Medulla oblongata (tissue), 1 donor: ENCODE data around the gene SLC16A10.
"Not testable (repeated sequence)": the region's sequence is repeated elsewhere in the genome, so short reads cannot be mapped to it uniquely, and the experiment has no call there.

Source experiments
- DNase-seq: peaks from one replicate; pipeline ENCODE4 v3.0.0-alpha.2; 2015; ENCODE audit errors: extremely low spot score

The SLC16A10 gene

DNA sequence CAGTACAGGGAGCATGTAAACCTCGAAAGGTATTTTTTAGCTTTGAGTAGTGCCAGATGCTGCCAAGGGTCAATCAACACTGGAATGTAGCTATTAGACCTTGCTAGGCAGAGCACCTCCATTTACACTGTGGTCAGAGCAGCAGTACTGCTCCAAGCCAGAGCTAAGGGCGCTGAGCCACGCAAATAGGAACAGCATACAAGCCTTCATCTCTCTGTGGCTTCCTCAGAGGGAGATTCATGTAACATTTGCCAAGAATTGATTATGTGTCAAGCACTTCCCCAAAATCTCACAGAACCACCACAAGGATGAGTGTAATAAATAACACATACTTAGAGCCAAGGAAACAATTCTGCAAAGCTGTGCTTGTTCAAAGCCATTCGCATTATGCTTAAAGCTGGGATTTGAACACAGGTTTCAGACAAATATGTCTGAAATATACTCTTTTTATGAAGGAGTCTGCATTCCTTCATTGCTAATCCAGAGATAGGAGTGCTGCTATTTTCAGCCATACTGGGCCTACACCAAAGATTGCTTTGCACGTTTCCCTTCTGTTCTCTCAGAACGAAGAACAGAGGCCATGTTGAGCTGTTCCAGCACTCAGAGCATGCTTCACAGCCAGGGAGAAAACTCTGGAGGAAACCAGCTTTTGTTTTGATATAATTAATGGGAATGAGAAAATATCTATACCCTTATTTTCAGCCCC lies 97.7 kb downstream of the SLC16A10 start:
- DNase-seq = no peak

DNA sequence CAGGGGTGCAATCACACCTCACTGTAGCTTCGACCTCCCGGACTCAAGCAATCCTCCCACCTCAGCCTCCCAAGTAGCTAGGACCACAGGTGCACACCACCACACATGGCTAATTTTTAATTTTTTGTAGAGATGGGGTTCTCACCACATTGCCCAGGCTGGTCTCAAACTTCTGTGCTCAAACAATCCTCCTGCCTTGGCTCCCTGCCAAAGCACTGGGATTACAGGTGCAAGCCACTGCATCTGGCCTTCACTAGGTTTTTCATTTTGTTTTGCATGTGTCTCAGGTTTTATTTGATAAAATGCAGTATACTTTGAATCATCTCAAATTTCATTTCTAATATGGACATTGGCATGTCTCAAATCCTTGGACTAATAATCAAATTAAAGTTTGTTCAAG lies 98.7 kb downstream of the SLC16A10 start:
- DNase-seq = no peak

- DNase-seq = no peak
These were observed 100.6 kb downstream of the SLC16A10 start for GRCh38 chr6:111187874-111188273.

DNA sequence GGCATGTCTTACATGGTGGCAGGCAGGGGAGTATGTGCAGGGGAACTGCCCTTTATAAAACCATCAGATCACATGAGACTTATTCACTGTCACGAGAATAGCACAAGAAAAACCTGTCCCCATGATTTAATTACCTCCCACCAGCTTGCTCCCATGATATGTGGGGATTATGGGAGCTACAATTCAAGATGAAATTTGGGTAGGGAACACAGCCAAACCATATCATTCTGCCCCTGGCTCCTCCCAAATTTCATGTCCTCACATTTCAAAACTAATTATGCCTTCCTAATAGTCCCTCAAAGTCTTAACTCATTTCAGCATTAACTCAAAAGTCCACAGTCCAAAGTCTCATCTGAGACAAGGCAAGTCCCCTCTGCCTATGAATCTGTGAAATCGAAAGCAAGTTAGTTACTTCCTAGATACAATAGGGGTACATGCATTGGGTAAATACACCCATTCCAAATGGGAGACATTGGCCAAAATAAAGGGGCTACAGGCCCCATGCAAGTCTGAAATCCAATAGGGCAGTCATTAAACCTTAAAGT lies 102.4 kb downstream of the SLC16A10 start:
- DNase-seq = not testable (repeated sequence)

DNA sequence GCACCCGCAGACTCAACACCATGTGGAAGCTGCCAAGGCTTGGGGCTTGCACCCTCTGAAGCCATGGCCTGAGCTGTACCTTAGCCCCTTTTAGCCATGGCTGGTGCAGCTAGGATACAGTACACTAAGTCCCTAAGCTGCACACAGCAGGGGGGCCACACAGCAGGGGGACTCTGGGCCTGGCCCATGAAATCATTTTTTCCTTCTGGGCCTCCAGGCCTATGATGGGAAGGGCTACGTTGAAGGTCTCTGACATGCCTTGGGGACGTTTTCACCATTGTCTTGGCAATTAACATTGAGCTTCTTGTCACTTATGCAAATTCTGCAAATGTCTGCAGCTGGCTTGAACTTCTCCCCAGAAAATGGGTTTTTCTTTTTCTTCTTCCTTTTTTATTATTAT lies 103.3 kb downstream of the SLC16A10 start:
- DNase-seq = no peak

DNA sequence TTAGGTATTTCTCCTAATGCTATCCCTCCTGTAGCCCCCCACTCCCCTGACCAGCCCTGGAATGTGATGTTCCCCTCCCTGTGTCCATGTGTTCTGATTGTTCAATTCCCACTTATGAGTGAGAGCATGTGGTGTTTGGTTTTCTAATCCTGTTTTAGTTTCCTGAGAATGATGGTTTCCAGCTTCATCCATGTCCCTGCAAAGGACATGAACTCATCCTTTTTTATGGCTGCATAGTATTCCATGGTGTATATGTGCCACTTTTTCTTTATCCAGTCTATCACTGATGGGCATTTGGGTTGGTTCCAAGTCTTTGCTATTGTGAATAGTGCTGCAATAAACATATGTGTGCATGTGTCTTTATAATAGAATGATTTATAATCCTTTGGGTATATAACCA lies 103.8 kb downstream of the SLC16A10 start:
- DNase-seq = not testable (repeated sequence)

- DNase-seq = no peak
These were observed 105.7 kb downstream of the SLC16A10 start for GRCh38 chr6:111192911-111193555.

DNA sequence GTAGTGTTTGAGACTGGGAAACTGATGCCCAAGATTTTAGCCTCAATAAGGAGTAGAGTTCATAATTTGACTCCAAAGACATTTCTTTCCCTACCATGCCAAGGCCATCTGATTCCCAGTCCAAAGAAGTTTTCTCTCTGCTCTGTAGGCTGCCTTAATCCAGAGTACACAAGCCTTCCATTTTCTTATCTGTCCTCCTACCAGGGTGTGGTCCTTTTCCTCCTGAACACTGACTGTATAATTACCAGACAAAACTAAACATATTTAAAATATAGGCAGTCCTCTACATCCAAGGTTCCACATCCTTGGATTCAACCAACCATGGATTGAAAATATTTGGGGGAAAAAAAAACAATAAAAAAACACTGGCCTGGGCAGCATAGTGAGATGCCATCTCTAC lies 108.4 kb downstream of the SLC16A10 start:
- DNase-seq = no peak

- DNase-seq = no peak
These were observed 111.5 kb downstream of the SLC16A10 start for GRCh38 chr6:111198841-111199240.

- DNase-seq = no peak
These were observed 112.6 kb downstream of the SLC16A10 start for GRCh38 chr6:111199935-111200334.

DNA sequence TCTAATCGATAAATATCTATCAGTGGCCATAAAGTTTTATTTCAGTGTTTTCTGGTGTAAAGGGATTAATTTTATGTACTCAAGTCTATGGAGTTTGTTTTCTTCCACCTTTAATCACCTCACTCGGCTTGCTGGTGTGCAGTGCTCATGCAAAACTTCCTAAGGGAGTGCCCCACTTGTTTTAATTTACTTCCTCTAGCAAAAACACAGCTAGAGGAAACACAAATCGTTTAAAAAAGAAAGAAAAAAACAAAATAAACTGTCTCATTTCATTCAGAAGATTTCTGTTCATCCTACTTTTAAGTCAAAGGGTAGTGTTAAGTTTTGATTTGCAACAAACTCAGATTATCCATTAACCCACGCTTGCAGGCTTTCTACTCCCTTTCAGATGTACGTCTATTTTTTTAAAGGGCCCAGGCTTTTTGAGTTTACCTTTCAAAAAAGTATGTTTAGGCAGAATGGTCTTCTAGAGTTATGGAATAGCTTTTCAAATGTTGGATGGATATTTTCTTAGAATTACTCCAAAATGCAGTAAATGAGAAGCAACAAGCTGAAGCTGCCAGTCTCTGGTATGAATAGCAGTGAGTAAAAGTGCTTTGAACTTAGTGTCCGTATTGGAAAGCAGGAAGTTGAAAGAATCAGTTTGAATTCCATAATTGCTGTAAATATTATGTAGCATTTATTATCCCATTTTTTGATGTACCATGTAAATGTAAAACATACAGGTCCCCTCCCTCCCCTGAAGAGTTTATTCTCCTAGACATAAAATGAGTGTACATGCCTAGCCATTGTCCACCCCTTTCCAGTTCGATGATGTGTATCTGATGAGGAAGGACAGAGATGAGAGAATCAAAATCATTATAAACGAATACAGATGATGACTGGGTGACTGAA lies 113.3 kb downstream of the SLC16A10 start:
- DNase-seq = no peak

DNA sequence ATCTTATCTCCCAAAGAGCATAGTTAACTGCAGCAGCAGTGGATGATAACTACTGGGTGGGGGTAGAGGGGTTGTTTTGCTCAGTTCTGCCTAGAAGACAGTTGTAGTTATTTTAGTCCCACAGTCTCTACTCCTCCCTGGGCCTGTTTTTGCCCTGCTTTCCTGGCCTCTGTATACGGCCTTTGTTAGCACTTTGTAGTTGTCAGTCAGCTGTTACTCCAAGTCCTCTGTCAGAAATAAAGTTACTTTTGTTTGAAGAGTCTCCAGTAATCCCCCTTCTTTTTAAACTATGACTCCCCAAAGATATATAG lies 113.9 kb downstream of the SLC16A10 start:
- no peak for DNase-seq

DNA sequence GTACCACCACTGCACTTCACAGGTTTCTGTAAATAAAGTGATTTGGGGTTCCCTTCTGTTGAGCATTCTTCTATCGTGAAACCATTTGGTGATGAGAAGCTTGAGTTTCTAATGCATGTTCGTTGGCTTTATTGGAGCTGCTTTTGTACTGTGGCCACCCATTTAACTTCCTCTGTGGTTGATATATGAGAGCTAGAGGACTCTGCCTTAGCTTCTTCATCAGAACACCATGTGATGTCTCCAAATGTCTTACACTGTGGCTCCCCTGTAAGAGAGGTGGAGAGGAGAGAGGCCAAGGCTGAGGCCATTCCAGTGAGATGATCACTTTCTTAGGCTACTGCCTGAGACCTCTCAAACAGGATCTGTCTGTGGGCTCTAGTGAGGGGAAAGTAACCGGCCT lies 114.5 kb downstream of the SLC16A10 start:
- DNase-seq = no peak

GRCh38 chr6:111203539-111203938 lies 116.2 kb downstream of the SLC16A10 start:
- not testable (repeated sequence) for DNase-seq

GRCh38 chr6:111204305-111204704 lies 117.0 kb downstream of the SLC16A10 start:
- DNase-seq = no peak

- DNase-seq = no peak
These were observed 117.6 kb downstream of the SLC16A10 start for GRCh38 chr6:111204881-111205280.

- DNase-seq = no peak
These were observed 118.2 kb downstream of the SLC16A10 start for GRCh38 chr6:111205502-111205901.

- DNase-seq = no peak
These were observed 120.0 kb downstream of the SLC16A10 start for GRCh38 chr6:111207141-111207858.

GRCh38 chr6:111208933-111209332 lies 121.6 kb downstream of the SLC16A10 start:
- no peak for DNase-seq

- peak; percentile 76 for DNase-seq
These were observed 123.0 kb downstream of the SLC16A10 start for GRCh38 chr6:111210194-111210728.

DNA sequence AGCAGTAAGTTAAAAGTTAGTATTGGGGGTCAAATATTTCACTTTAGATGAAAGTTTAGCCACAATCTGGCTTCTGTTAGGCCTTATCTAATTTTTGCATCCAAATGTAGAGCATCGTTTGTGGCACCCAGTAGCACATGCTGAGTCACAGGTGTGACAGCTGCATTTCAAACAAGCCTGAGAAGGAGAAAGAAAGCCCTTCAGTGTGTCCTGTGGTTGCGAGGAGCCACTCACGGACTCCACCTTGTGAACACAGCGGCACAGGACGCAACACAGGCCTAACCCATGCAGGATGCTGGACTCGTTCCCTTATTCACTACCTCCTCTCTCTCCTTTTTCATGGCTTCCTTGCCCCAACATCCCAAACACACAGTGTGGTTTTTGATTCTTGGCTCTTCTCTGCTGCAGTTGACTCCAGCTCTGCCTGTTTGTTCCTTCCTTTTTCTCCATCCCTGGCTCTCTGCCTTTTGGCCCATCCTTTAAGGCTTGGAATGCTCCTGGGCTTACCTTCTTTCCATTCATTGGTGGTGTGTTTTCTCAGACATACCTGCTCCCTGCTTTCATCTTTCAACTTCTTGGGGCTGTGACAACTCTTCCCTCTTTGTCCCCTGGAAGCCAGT lies 124.2 kb downstream of the SLC16A10 start:
- no peak for DNase-seq
